H1 (cell line): ENCODE measurements around the gene DMBT1. TPM values are rescaled to one million over a fixed set of nuclear protein-coding genes. Genes with fewer than 3 reads are reported as not detected.

Source experiments
- CTCF ChIA-PET: fragments of 300-600 bp; sonication (Branson Sonifier 250); formaldehyde crosslinking; loops from one replicate; lab custom pipeline; 2021; ENCODE audit not compliant: partially characterized antibody; lab: Charles Lee
- POLR2A ChIA-PET: fragments of 300-600 bp; sonication (Branson Sonifier 250); formaldehyde crosslinking; loops from one replicate; lab custom pipeline; 2021; ENCODE audit warnings: inconsistent platforms; ENCODE audit not compliant: partially characterized antibody; lab: Charles Lee
- DNase-seq, 2 experiments: peaks; one replicate each; pipeline versions ENCODE4 v3.0.0 to v3.0.0-alpha.2; 2010 to 2022; ENCODE audit warnings: low spot score in 2 of 2, low read depth in 1 of 2, mixed read lengths in 1 of 2
- FAIRE-seq: peaks from 2 replicates; lab custom pipeline; 2011; peaks lifted over from hg19 to GRCh38; lab: Jason Lieb, UNC
- H2AFZ ChIP-seq: 2 replicates; pipeline ENCODE4 v1.8.1; 2012; ENCODE audit warnings: low read length, inconsistent platforms
- H2AK5ac ChIP-seq: 2 replicates; pipeline ENCODE4 v1.6.1; 2013; ENCODE audit warnings: low read depth, low read length
- H2BK120ac ChIP-seq: replicated peaks from 2 replicates; pipeline ENCODE3; 2013; ENCODE audit warnings: low read depth, low read length, inconsistent platforms
- H2BK12ac ChIP-seq: 2 replicates; pipeline ENCODE4 v1.6.1; 2013; ENCODE audit warnings: low read depth, low read length
- H2BK15ac ChIP-seq: 2 replicates; pipeline ENCODE4 v1.6.1; 2013; ENCODE audit warnings: low read length
- H2BK20ac ChIP-seq: 2 replicates; pipeline ENCODE4 v1.6.1; 2013; ENCODE audit warnings: low read length
- H2BK5ac ChIP-seq: 2 replicates; pipeline ENCODE4 v1.6.1; 2013; ENCODE audit warnings: low read depth, low read length
- H3K14ac ChIP-seq: 2 replicates; pipeline ENCODE4 v1.6.1; 2013; ENCODE audit warnings: inconsistent platforms; ENCODE audit not compliant: insufficient read length
- H3K18ac ChIP-seq: 2 replicates; pipeline ENCODE4 v1.6.1; 2013; ENCODE audit warnings: low read length; ENCODE audit errors: extremely low read depth
- H3K23ac ChIP-seq: 2 replicates; pipeline ENCODE4 v1.6.1; 2013; ENCODE audit warnings: inconsistent platforms; ENCODE audit not compliant: insufficient read length
- H3K23me2 ChIP-seq: 2 replicates; pipeline ENCODE4 v1.6.1; 2013; ENCODE audit warnings: low read depth, low read length
- H3K27ac ChIP-seq: 2 replicates; pipeline ENCODE4 v1.6.1; 2011; ENCODE audit warnings: low read depth, low read length, inconsistent platforms
- H3K27me3 ChIP-seq, 4 experiments: replicated peaks in 1 of 4; 1 replicate in 1 of 4; 2 replicates in 3 of 4; pipeline versions ENCODE4 v1.6.1 to v1.8.1; 2011 to 2013; ENCODE audit warnings: low read length in 3 of 4, mild to moderate bottlenecking in 3 of 4, inconsistent platforms in 2 of 4, mixed read lengths in 2 of 4, moderate library complexity in 1 of 4; ENCODE audit not compliant: control insufficient read depth in 3 of 4, insufficient read depth in 3 of 4; ENCODE audit errors: extremely low read depth in 1 of 4
- H3K36me3 ChIP-seq, 4 experiments: 2 replicates each; pipeline versions ENCODE4 v1.6.1 to v1.8.1; 2011 to 2013; ENCODE audit warnings: mild to moderate bottlenecking in 4 of 4, low read length in 3 of 4, moderate library complexity in 2 of 4, control low read depth in 1 of 4, inconsistent platforms in 1 of 4; ENCODE audit not compliant: insufficient read depth in 4 of 4, control insufficient read depth in 2 of 4
- H3K4ac ChIP-seq: replicated peaks from 2 replicates; pipeline ENCODE3; 2013; ENCODE audit warnings: low read length, low read depth, mixed read lengths, inconsistent platforms; ENCODE audit not compliant: insufficient read length
- H3K4me1 ChIP-seq, 4 experiments: replicated peaks in 1 of 4; 1 replicate in 1 of 4; 2 replicates in 3 of 4; pipeline versions ENCODE4 v1.6.1 to v1.8.1; 2011 to 2013; ENCODE audit warnings: low read length in 3 of 4, inconsistent platforms in 2 of 4, mixed read lengths in 1 of 4; ENCODE audit not compliant: insufficient read depth in 4 of 4, control insufficient read depth in 3 of 4
- H3K4me2 ChIP-seq, 2 experiments: 2 replicates each; pipeline versions ENCODE4 v1.6.1 to v1.8.1; 2011 to 2013; ENCODE audit warnings: low read depth in 2 of 2, low read length in 2 of 2, control low read depth in 1 of 2, inconsistent platforms in 1 of 2, mild to moderate bottlenecking in 1 of 2; ENCODE audit not compliant: insufficient read depth in 1 of 2
- H3K4me3 ChIP-seq, 4 experiments: fragments of 200-600, 300-600 bp in 1 of 4; sonication (generic), shearing (Covaris generic), sonication (Bioruptor Twin) in 1 of 4; 2 replicates each; pipeline versions ENCODE4 v1.5.1 to v1.8.1; 2011 to 2016; ENCODE audit warnings: low read length in 4 of 4, low read depth in 3 of 4, control low read depth in 2 of 4, inconsistent platforms in 2 of 4, mild to moderate bottlenecking in 2 of 4, mixed read lengths in 1 of 4, moderate library complexity in 1 of 4; ENCODE audit not compliant: insufficient read depth in 2 of 4; ENCODE audit errors: extremely low read depth in 1 of 4
- H3K56ac ChIP-seq: replicated peaks from 2 replicates; pipeline ENCODE3; 2013; ENCODE audit warnings: low read depth, mild to moderate bottlenecking, mixed read lengths, low read length, inconsistent platforms; ENCODE audit not compliant: insufficient read length
- H3K79me1 ChIP-seq: 2 replicates; pipeline ENCODE4 v1.6.1; 2013; ENCODE audit warnings: low read depth, low read length, control low read depth
- H3K79me2 ChIP-seq, 2 experiments: 2 replicates each; pipeline versions ENCODE4 v1.6.1 to v1.8.1; 2012 to 2013; ENCODE audit warnings: low read length in 2 of 2, mild to moderate bottlenecking in 2 of 2, inconsistent platforms in 1 of 2; ENCODE audit not compliant: insufficient read depth in 2 of 2, control insufficient read depth in 1 of 2
- H3K9ac ChIP-seq, 4 experiments: replicated peaks in 1 of 4; 1 replicate in 1 of 4; 2 replicates in 3 of 4; pipeline versions ENCODE4 v1.6.1 to v1.8.1; 2011 to 2013; ENCODE audit warnings: low read depth in 3 of 4, low read length in 3 of 4, control low read depth in 2 of 4, mild to moderate bottlenecking in 2 of 4, moderate library complexity in 2 of 4, inconsistent platforms in 1 of 4; ENCODE audit errors: extremely low read depth in 1 of 4
- H3K9me3 ChIP-seq, 2 experiments: 2 replicates each; pipeline versions ENCODE4 v1.6.1 to v1.8.1; 2012 to 2013; ENCODE audit warnings: mild to moderate bottlenecking in 2 of 2, moderate library complexity in 2 of 2, control low read depth in 1 of 2, inconsistent platforms in 1 of 2, low read depth in 1 of 2, low read length in 1 of 2, mixed read lengths in 1 of 2; ENCODE audit not compliant: insufficient read depth in 2 of 2
- H4K20me1 ChIP-seq, 2 experiments: replicated peaks in 1 of 2; 2 replicates each; pipeline versions ENCODE3 to v1.8.1; 2011 to 2013; ENCODE audit warnings: inconsistent platforms in 2 of 2, low read length in 2 of 2, mild to moderate bottlenecking in 1 of 2; ENCODE audit not compliant: insufficient read depth in 2 of 2, control insufficient read depth in 1 of 2
- H4K5ac ChIP-seq: 2 replicates; pipeline ENCODE4 v1.6.1; 2013; ENCODE audit warnings: low read length, low read depth, mixed read lengths, inconsistent platforms; ENCODE audit not compliant: insufficient read length
- H4K8ac ChIP-seq: 2 replicates; pipeline ENCODE4 v1.8.0; 2013; ENCODE audit warnings: mild to moderate bottlenecking, moderate library complexity, low read length, inconsistent platforms; ENCODE audit not compliant: insufficient read depth; ENCODE audit errors: extremely low read depth
- H4K91ac ChIP-seq: replicated peaks from 2 replicates; pipeline ENCODE3; 2013; ENCODE audit warnings: low read length, mixed read lengths, inconsistent platforms; ENCODE audit not compliant: insufficient read length
- CTCF ChIP-seq, 3 experiments: IDR thresholded peaks; 1 replicate in 2 of 3; 2 replicates in 1 of 3; pipeline versions ENCODE4 v1.5.1 to v1.6.1; 2011; ENCODE audit warnings: low read length in 3 of 3, mild to moderate bottlenecking in 3 of 3, inconsistent platforms in 2 of 3, low read depth in 1 of 3, moderate library complexity in 1 of 3; ENCODE audit not compliant: insufficient read depth in 1 of 3; ENCODE audit errors: control extremely low read depth in 1 of 3
- RFX5 ChIP-seq: IDR thresholded peaks from 2 replicates; pipeline ENCODE4 v1.6.1; 2011; ENCODE audit warnings: low read depth, low read length, improper control_type of control experiment, borderline replicate concordance
- WGBS, 2 experiments: shearing (Covaris generic) in 1 of 2; methylation state at CpG; one replicate each; pipeline versions ENCODE4 v1.1.6 to v1.1.7; 2013 to 2015; ENCODE audit warnings: low lambda C conversion rate in 2 of 2, mixed read lengths in 2 of 2, inconsistent platforms in 1 of 2, low coverage in 1 of 2, missing lambda C conversion rate in 1 of 2; ENCODE audit not compliant: insufficient replicate concordance in 2 of 2, insufficient coverage in 1 of 2, insufficient read length in 1 of 2; ENCODE audit errors: extremely low coverage in 1 of 2, missing lambda C conversion rate in 1 of 2; 5-methylcytosine and 5-hydroxymethylcytosine counted together
- polyA plus RNA-seq, 7 experiments: library from polyadenylated mRNA; depleted of rRNA in 3 of 7; stranded (reverse) in 5 of 7; unstranded in 2 of 7; fragments of >200 nt in 5 of 7; fragments of 200-250 nt in 2 of 7; gene quantifications; 1 replicate in 5 of 7; 2 replicates in 1 of 7; 4 replicates in 1 of 7; pipeline versions ENCODE4 v1.2.1 to v1.2.3, GENCODE V29; 2011 to 2013; ENCODE audit warnings: missing spikeins in 2 of 7, mixed read lengths in 2 of 7
- total RNA-seq: library from RNA; stranded (reverse); fragmentation: NEBNext Ultra II Directional; extraction: Animal tissue kit (Norgen Biotek cat#: 25700); gene quantifications from 2 replicates; pipeline ENCODE4 v1.2.1, GENCODE V29; 2021

DMBT1 gene
- total and polyA plus RNA-seq, 2 of the 8 experiments (the other 6 are each of a cell fraction or from before 2014, with no cell fraction given): 0.03 TPM; not detected in 1

DNA sequence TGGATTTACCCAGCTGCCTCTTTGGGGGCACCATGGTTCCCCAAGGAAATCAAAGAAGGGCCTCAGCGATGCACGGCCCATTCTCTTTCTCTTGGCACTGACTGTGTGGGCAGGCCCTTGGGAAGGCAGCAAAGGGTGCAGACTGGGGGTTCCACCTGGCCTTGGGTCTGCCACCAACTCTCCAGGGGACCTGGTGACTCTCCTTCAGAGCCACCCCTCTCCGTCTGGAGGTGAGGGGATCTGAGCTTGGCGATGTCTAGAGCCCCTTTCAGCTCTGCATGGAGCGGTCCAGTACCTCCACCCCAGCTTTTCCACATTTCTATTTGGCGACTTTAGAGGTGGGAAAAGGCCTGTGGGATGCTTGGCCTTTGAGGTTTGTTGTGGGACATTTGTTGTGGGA is 70.0 kb downstream of the DMBT1 start:
- no peak overlapping the region for H2AFZ ChIP-seq
- H3K23me2 ChIP-seq: 0 out of 2 replicates have a peak, but pooled peaks cover 2% of the 10 kb centered on the region
- H4K5ac ChIP-seq: no peak overlapping the region
- no peak overlapping the region for H2AK5ac ChIP-seq
- H4K8ac ChIP-seq: no peak overlapping the region
- H3K14ac ChIP-seq: no peak overlapping the region
- H2BK20ac ChIP-seq: no peak overlapping the region
- H3K18ac ChIP-seq: no peak overlapping the region
- H2BK12ac ChIP-seq: no peak overlapping the region
- no peak overlapping the region for H3K27ac ChIP-seq
- no peak overlapping the region for H3K9ac ChIP-seq
- no peak overlapping the region for H3K23ac ChIP-seq
- no peak overlapping the region for H3K4ac ChIP-seq
- no peak overlapping the region for H3K4me2 ChIP-seq
- no peak for DNase-seq
- H3K56ac ChIP-seq: no peak overlapping the region
- WGBS, 2 experiments: 91% methylated on average over 6 of the region's 6 CpGs; no CpG with 5 or more reads in 1 of the 2 experiments
- H4K20me1 ChIP-seq: no peaks in the 10 kb centered on the region
- peaks cover 0 to 3% (median 0%) of the 10 kb centered on the region in 4 experiments; a peak in 2 of 7 replicates for H3K4me1 ChIP-seq
- H4K91ac ChIP-seq: no peak overlapping the region
- no peak overlapping the region for H2BK5ac ChIP-seq
- POLR2A ChIA-PET: no interaction called here
- CTCF ChIA-PET: interaction anchor here (0.9 to 1.2 kb wide), 2 partner anchors 14 to 64 kb away, joined by 3 to 5 read pairs; no protein-coding TSS in a partner anchor
- no peak overlapping the region for H2BK15ac ChIP-seq
- no peaks in the 10 kb centered on the region for H3K36me3 ChIP-seq
- no peak overlapping the region for H3K4me3 ChIP-seq
- H2BK120ac ChIP-seq: no peak overlapping the region
- H3K9me3 ChIP-seq: no peaks in the 10 kb centered on the region
- no peaks in the 10 kb centered on the region for H3K79me2 ChIP-seq
- no peaks in the 10 kb centered on the region for H3K79me1 ChIP-seq
- TF ChIP-seq CTCF (IDR thresholded peaks at IDR 0.05; ENCODE audit: control extremely low read depth in 1 of 3, insufficient read depth in 1 of 3, low read depth in 1 of 3, low read length in 3 of 3): no peak
- no peak for TF ChIP-seq RFX5
- FAIRE-seq: no peak
- no peaks in the 10 kb centered on the region; a peak in 1 of 7 replicates for H3K27me3 ChIP-seq
